GM13977 (cell line): ENCODE data around the gene KIF14.

Experiments
- DNase-seq: peaks from one replicate; pipeline ENCODE4 v3.0.0; 2012; ENCODE audit warnings: low spot score
- in situ Hi-C: fragments of 300-500 bp; cut with MboI; formaldehyde crosslinking; loops from one replicate; pipeline ENCODE4 v1.12.0; 2022; ENCODE audit warnings: low sequenced_read_pairs, low pct_unique_long_range_greater_than_20kb, mixed read lengths, inconsistent platforms; ENCODE audit not compliant: unreplicated experiment
- TF ChIP-seq, protein P1 (sequence below): IDR thresholded peaks from 2 replicates; pipeline ENCODE4 v1.5.1; 2012; ENCODE audit warnings: mild to moderate bottlenecking, control low read depth; ENCODE audit not compliant: insufficient read depth; ENCODE audit errors: extremely low read depth, missing control alignments

The KIF14 gene

DNA sequence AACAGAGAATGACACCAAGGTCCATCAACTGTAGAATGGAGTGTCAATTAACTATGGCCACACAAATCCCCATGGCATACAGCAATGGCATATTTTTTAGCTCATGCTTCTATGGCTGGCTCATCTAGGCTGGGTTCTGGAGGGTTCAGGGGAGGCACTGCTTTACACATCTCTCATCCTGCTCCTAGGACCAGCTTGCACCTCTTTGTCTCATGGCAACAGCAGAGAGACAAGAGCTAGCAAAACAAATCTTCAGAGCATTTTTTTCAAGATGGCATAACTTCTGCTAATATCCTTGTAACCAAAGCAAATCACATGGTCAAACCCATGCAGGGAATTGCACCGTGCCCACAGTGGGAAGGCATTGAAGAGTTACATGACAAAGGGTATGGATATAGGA lies 82.4 kb downstream of the KIF14 start:
- no peak for DNase-seq
- in situ Hi-C loops: no loop called here
- TF ChIP-seq, protein P1, sequence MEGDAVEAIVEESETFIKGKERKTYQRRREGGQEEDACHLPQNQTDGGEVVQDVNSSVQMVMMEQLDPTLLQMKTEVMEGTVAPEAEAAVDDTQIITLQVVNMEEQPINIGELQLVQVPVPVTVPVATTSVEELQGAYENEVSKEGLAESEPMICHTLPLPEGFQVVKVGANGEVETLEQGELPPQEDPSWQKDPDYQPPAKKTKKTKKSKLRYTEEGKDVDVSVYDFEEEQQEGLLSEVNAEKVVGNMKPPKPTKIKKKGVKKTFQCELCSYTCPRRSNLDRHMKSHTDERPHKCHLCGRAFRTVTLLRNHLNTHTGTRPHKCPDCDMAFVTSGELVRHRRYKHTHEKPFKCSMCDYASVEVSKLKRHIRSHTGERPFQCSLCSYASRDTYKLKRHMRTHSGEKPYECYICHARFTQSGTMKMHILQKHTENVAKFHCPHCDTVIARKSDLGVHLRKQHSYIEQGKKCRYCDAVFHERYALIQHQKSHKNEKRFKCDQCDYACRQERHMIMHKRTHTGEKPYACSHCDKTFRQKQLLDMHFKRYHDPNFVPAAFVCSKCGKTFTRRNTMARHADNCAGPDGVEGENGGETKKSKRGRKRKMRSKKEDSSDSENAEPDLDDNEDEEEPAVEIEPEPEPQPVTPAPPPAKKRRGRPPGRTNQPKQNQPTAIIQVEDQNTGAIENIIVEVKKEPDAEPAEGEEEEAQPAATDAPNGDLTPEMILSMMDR: no peak

DNA sequence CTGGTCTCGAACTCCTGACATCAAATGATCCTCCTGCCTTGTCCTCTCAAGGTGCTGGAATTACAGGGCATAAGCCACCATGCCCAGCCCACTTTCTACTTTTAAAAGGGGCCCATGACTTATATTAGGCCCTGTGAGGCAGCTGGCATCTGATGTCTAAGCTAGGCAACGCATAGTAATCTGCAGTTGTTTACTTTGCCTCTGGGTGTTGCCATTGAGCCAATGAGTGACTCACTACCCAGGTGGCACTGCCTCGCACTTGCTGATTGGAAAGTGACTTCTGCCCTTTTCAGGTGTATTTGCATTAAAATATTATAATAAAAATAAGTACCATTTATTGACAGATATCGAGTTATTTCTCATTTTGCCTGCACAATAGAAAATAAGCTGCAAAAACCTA lies 84.9 kb downstream of the KIF14 start:
- TF ChIP-seq, protein P1: peak; percentile 37
- DNase-seq: peak; percentile 24
- in situ Hi-C loops: no loop called here

DNA sequence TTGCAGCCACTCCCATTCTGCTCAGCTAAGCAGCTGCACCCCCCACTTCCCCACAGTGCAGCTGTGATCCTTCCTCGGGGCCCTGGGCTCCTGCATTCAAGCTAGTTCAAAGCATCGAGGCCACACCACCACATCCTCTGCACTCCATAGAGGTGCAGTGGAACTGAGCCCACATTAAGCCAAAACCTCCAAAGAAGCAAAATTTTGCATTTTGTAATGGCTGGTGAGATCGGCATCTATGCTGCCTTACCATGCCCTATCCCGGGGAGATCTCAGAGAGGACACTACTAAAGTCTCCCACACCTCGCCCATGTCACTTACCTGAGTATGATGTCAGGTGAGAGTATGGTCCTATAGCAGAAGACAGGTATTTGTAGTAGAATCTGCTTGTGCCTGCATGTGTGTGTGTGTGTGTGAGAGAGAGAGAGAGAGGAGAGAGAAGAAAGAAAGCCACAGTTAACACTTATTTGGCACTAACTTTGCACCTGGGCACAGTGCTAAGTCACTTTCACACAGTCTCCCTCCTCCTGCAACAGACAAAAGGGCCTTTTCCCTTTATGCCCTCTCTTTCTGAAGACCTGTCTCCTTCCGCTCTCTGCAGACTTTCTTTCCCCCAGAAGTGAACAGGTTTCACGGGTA lies 89.8 kb downstream of the KIF14 start:
- in situ Hi-C loops: no loop called here
- TF ChIP-seq, protein P1: no peak
- DNase-seq: no peak

DNA sequence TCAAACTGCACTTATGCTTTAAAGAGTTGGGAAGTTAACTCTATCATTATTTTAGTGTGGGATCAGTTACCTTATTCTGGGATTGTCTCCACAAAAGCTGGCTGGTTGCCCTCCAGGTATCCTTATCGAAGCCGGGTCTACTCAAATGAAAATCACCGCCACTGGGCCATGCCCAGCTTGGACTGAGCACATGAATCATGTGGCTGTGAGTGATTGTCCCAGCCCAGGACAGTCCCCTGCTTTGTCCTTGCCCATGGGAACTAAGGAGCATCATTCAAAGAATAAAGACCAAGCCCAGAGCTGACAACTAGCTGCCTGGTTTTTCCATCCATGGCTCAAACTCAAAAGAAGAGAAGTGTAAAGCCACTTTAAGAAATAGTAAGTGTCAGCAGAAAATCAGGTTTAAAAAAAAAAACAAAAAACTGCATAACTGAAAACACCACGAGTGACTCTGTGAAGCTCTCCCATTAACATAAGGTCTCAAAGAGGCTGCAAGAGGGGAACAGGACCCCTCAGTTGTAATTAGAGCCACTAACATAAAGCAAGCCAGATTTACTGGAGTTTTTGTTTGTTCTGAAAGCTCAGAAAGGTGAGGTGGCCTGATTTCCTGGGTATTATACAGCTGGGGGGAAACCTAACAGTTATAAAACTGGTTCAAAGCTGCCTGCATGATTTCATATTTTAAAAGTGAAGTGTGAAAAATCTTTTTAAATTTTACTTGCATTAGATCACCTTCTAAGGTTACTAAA lies 91.5 kb downstream of the KIF14 start:
- TF ChIP-seq, protein P1: no peak
- in situ Hi-C loops: no loop called here

DNA sequence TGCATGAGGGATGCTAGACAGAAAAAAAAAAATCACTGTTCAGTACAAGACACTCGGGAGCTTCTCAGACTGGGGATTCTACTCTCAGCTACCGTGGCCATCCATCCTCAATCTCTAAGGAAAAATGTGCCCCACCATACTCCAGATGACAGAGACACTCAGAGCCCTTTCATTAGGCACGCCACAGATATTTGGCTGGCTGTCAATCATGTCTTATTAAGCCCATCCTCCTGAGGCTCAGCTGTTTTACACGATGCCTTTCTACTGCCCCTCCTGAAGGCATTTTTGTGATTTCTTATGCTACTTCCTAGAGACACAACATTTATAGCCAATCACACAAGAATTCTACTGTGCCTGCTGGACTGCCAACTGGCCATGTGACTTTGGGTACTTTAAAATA lies 92.9 kb downstream of the KIF14 start:
- no peak for DNase-seq
- TF ChIP-seq, protein P1: no peak
- in situ Hi-C loops: no loop called here

More for the DNA sequence above, 91.5 kb downstream of the KIF14 start:
- DNase-seq: no peak

DNA sequence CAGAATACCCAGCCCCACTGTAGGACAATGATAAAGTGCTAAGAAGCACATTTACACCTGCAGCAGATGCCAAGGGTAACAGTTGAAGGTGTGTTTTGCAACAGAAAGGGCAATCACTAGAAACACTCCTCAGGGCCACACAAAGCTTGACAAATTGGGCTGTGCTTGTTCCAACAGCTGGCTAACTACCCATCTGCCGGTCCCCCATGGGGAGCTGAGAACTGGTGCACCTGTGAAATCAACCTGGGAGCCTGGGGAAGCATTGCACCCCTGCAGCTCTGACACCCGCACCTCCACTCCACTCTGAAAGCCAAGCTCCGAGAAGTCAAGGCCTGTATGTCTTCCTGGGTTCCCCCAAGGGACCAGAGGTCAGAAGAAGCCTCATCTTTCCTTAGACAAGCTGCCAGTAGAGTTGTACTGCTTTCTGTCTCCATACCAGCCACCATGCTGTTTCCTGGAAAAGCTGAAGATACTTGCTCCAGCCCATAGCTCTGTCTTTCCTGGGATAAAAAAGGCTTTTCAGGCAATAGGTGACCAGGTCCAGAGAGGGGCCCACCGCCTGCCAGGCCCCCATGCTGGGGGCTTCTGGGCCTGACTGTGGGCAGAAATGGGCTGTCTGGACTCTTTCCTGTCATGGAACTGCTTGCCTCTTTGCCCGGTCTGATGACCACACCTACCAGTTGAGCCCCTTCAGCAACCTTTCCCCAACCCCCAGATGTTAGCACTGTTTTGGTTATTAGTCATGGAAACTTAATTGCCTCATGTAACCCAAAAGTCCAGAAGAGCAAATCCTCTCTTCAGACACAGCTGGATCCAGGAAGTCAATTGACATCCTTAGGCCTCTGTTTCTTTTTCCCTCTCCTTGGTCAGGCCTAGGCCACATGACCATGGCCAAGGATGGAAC lies 93.6 kb downstream of the KIF14 start:
- peak; percentile 27 for DNase-seq
- in situ Hi-C loops: no loop called here
- TF ChIP-seq, protein P1: no peak
